ENCODE measurements around the gene CARD8. TPM values are rescaled to one million over a fixed set of nuclear protein-coding genes. Genes with fewer than 3 reads are reported as not detected.

Gene CARD8
- polyA plus RNA-seq, 1 donor from 2014 or later = 23.0 TPM

DNA sequence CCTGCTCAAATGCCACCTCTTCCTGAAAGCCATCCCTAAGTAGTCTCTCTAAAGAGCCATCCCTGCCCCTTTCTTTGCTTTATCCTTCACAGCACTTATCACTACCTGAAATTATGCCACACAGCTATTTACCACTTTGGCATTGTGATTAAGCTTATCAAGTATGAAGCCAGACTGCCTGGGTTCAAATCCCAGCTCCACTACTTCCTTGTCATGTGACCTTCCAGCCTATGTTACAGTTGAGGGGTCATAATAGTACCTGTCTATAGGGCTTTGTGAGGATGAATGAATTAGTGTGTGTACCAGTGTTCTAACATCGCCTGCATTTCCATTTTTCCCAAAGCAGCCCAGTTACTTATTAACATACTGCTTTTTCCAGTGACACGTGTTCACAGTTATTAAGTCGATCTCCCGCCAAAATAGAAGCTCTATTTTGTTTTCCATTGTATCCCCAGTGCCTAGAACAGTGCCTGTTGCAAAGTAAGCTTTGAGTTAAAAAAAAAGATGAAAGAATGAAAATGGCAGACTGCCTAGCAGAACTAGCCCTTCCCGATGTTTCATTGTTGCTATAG lies 52.4 kb downstream of the CARD8 start:
- peak overlapping the region; percentile 16 for H2AFZ ChIP-seq (ENCODE audit: low read depth, low read length)

DNA sequence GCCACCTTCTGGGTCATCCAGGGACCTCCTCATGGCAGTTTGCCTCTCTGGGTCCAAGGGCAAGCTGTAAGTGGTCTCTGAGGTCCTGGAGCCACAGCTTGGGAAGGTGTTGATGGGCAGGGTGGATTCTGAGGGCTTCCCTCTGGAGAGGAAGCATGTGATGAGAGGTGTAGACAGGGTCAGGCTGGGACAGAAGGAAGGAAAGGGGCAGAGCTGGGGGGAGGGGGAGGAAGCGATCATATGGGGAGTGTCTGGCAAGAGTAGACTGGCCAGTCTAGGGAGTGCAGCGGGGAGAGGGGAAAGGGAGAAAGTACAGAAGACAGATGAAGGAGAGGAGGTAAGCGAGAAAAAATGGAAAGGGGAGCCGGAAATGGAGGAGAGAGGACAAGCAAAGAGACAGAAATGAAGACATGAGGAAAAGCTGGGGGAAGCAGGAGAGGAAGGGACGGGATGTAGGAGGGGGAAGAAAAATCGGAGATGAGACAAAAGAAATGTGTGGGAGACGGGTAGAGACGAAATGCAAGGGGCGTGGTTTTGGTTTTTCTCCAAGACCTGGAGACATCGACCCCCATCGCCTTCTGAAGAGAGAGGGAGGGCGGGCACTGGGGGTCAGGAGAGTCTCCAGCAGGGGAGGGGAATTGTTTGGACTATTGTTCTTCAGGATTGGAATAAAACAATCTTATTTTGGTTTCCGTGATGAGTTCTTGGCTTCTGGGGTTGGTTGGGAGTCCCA lies 58.6 kb downstream of the CARD8 start:
- Histone ChIP-seq H3K9ac (ENCODE audit: low read length) (no peak overlapping the region), H3K36me3 (ENCODE audit: insufficient read depth, low read length) (no peaks in the 10 kb centered on the region), H3K9me2 (ENCODE audit: insufficient read depth, low read length) (no peaks in the 10 kb centered on the region), H3K79me2 (replicated peaks; ENCODE audit: insufficient read depth, low read length) (no peaks in the 10 kb centered on the region), H2AFZ (ENCODE audit: low read depth, low read length) (no peak overlapping the region), H3F3A (ENCODE audit: insufficient read depth, low read length, poor library complexity, severe bottlenecking) (no peaks in the 10 kb centered on the region), H3K4me2 (ENCODE audit: low read length) (no peak overlapping the region), H3K9me3 (ENCODE audit: low read length) (no peaks in the 10 kb centered on the region), H3K27ac (ENCODE audit: low read length) (no peak overlapping the region), H3K4me3 (ENCODE audit: low read length) (no peak overlapping the region), H4K20me1 (ENCODE audit: insufficient read depth) (no peaks in the 10 kb centered on the region), H3K27me3 (ENCODE audit: insufficient read depth, low read depth, low read length) (no peaks in the 10 kb centered on the region)
- TF ChIP-seq RAD21 (conservative IDR thresholded peaks at IDR 0.05) (no peak), POLR2AphosphoS5 (IDR thresholded peaks at IDR 0.05) (no peak), EP300 (conservative IDR thresholded peaks at IDR 0.05; ENCODE audit: poor library complexity, severe bottlenecking) (no peak), MXI1 (conservative IDR thresholded peaks at IDR 0.05; ENCODE audit: poor library complexity, severe bottlenecking) (no peak), SMC3 (conservative IDR thresholded peaks at IDR 0.05; ENCODE audit: poor library complexity) (no peak), EZH2 (IDR thresholded peaks at IDR 0.05; ENCODE audit: borderline replicate concordance, insufficient read depth, low read length, poor library complexity, severe bottlenecking) (no peak), TAF1 (IDR thresholded peaks at IDR 0.05; ENCODE audit: low read depth) (no peak)
- TF ChIP-seq, protein P1, sequence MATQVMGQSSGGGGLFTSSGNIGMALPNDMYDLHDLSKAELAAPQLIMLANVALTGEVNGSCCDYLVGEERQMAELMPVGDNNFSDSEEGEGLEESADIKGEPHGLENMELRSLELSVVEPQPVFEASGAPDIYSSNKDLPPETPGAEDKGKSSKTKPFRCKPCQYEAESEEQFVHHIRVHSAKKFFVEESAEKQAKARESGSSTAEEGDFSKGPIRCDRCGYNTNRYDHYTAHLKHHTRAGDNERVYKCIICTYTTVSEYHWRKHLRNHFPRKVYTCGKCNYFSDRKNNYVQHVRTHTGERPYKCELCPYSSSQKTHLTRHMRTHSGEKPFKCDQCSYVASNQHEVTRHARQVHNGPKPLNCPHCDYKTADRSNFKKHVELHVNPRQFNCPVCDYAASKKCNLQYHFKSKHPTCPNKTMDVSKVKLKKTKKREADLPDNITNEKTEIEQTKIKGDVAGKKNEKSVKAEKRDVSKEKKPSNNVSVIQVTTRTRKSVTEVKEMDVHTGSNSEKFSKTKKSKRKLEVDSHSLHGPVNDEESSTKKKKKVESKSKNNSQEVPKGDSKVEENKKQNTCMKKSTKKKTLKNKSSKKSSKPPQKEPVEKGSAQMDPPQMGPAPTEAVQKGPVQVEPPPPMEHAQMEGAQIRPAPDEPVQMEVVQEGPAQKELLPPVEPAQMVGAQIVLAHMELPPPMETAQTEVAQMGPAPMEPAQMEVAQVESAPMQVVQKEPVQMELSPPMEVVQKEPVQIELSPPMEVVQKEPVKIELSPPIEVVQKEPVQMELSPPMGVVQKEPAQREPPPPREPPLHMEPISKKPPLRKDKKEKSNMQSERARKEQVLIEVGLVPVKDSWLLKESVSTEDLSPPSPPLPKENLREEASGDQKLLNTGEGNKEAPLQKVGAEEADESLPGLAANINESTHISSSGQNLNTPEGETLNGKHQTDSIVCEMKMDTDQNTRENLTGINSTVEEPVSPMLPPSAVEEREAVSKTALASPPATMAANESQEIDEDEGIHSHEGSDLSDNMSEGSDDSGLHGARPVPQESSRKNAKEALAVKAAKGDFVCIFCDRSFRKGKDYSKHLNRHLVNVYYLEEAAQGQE (IDR thresholded peaks at IDR 0.05; ENCODE audit: borderline replicate concordance) = no peak
- TF ChIP-seq, protein P2, sequence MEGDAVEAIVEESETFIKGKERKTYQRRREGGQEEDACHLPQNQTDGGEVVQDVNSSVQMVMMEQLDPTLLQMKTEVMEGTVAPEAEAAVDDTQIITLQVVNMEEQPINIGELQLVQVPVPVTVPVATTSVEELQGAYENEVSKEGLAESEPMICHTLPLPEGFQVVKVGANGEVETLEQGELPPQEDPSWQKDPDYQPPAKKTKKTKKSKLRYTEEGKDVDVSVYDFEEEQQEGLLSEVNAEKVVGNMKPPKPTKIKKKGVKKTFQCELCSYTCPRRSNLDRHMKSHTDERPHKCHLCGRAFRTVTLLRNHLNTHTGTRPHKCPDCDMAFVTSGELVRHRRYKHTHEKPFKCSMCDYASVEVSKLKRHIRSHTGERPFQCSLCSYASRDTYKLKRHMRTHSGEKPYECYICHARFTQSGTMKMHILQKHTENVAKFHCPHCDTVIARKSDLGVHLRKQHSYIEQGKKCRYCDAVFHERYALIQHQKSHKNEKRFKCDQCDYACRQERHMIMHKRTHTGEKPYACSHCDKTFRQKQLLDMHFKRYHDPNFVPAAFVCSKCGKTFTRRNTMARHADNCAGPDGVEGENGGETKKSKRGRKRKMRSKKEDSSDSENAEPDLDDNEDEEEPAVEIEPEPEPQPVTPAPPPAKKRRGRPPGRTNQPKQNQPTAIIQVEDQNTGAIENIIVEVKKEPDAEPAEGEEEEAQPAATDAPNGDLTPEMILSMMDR (IDR thresholded peaks at IDR 0.05; ENCODE audit: poor library complexity, severe bottlenecking) = no peak

More for the DNA sequence above, 52.4 kb downstream of the CARD8 start:
- Histone ChIP-seq H3K27ac (ENCODE audit: low read length) (peak overlapping the region; percentile 90), H3F3A (ENCODE audit: insufficient read depth, low read length, poor library complexity, severe bottlenecking) (peaks cover 5% of the 10 kb centered on the region), H3K4me3 (ENCODE audit: low read length) (peak overlapping the region; percentile 70), H3K36me3 (ENCODE audit: insufficient read depth, low read length) (no peaks in the 10 kb centered on the region), H3K79me2 (replicated peaks; ENCODE audit: insufficient read depth, low read length) (no peaks in the 10 kb centered on the region), H3K9me3 (ENCODE audit: low read length) (no peaks in the 10 kb centered on the region), H3K9ac (ENCODE audit: low read length) (peak overlapping the region; percentile 64), H3K9me2 (ENCODE audit: insufficient read depth, low read length) (no peaks in the 10 kb centered on the region), H3K27me3 (ENCODE audit: insufficient read depth, low read depth, low read length) (no peaks in the 10 kb centered on the region), H3K4me2 (ENCODE audit: low read length) (peak overlapping the region; percentile 71), H4K20me1 (ENCODE audit: insufficient read depth) (no peaks in the 10 kb centered on the region)
- no peak for TF ChIP-seq MXI1 (conservative IDR thresholded peaks at IDR 0.05; ENCODE audit: poor library complexity, severe bottlenecking)
- TF ChIP-seq POLR2AphosphoS5 (IDR thresholded peaks at IDR 0.05) = no peak
